ENCODE data around the gene AZGP1. TPM values are rescaled to one million over a fixed set of nuclear protein-coding genes. Genes with fewer than 3 reads are reported as not detected.

The AZGP1 gene
- total and polyA plus RNA-seq, 2 of the 13 experiments (the other 11 are each of a cell fraction or from before 2014, with no cell fraction given), result 93.8 to 229 TPM

- TF ChIP-seq, protein P1, sequence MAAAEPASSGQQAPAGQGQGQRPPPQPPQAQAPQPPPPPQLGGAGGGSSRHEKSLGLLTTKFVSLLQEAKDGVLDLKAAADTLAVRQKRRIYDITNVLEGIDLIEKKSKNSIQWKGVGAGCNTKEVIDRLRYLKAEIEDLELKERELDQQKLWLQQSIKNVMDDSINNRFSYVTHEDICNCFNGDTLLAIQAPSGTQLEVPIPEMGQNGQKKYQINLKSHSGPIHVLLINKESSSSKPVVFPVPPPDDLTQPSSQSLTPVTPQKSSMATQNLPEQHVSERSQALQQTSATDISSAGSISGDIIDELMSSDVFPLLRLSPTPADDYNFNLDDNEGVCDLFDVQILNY (CRISPR knock-in tag; conservative IDR thresholded peaks at IDR 0.05), result no peak
- TF ChIP-seq MXD1 (CRISPR knock-in tag; IDR thresholded peaks at IDR 0.05) (no peak), FOXC1 (CRISPR knock-in tag; IDR thresholded peaks at IDR 0.05; ENCODE audit: borderline replicate concordance) (no peak; the same call in 1 of the 2 replicates), PAX8 (CRISPR knock-in tag; IDR thresholded peaks at IDR 0.05; ENCODE audit: borderline replicate concordance) (no peak), ZNF136 (CRISPR knock-in tag; IDR thresholded peaks at IDR 0.05; ENCODE audit: low read depth) (no peak), ZNF629 (CRISPR knock-in tag; conservative IDR thresholded peaks at IDR 0.05) (no peak), ZFP62 (CRISPR knock-in tag; IDR thresholded peaks at IDR 0.05) (no peak), HNRNPL (IDR thresholded peaks at IDR 0.05; ENCODE audit: low read depth, low read length) (peak; percentile 88), CHD4 (IDR thresholded peaks at IDR 0.05; ENCODE audit: borderline replicate concordance, low read length) (no peak), MXI1 (IDR thresholded peaks at IDR 0.05; ENCODE audit: borderline replicate concordance, low read depth, low read length) (peak; percentile 56; the same call in 1 of the 3 replicates), STAG1 (CRISPR knock-in tag; IDR thresholded peaks at IDR 0.05) (0 out of 2 replicates have a peak, but pooled peaks have one; percentile 2), RBM22 (optimal IDR thresholded peaks at IDR 0.05; ENCODE audit: low read length) (no peak), HNF4A (CRISPR knock-in tag; IDR thresholded peaks at IDR 0.05) (peak; percentile 70), ZNF644 (CRISPR knock-in tag; IDR thresholded peaks at IDR 0.05; ENCODE audit: low read depth) (no peak), MTA3 (CRISPR knock-in tag; IDR thresholded peaks at IDR 0.05) (no peak), BORCS8-MEF2B (CRISPR knock-in tag; IDR thresholded peaks at IDR 0.05) (peak; percentile 59; the same call in 1 of the 2 replicates), ZNF589 (CRISPR knock-in tag; conservative IDR thresholded peaks at IDR 0.05) (no peak), ZNF20 (CRISPR knock-in tag; IDR thresholded peaks at IDR 0.05) (no peak), ZNF572 (CRISPR knock-in tag; IDR thresholded peaks at IDR 0.05) (no peak), NAIF1 (CRISPR knock-in tag; IDR thresholded peaks at IDR 0.05; ENCODE audit: borderline replicate concordance) (no peak), BRCA1 (CRISPR knock-in tag; IDR thresholded peaks at IDR 0.05) (no peak), ZNF225 (CRISPR knock-in tag; IDR thresholded peaks at IDR 0.05) (no peak), ZBTB46 (CRISPR knock-in tag; IDR thresholded peaks at IDR 0.05; ENCODE audit: borderline replicate concordance) (no peak)
- TF ChIP-seq, protein P2, sequence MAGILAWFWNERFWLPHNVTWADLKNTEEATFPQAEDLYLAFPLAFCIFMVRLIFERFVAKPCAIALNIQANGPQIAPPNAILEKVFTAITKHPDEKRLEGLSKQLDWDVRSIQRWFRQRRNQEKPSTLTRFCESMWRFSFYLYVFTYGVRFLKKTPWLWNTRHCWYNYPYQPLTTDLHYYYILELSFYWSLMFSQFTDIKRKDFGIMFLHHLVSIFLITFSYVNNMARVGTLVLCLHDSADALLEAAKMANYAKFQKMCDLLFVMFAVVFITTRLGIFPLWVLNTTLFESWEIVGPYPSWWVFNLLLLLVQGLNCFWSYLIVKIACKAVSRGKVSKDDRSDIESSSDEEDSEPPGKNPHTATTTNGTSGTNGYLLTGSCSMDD (CRISPR knock-in tag; IDR thresholded peaks at IDR 0.05), result no peak
- TF ChIP-seq, protein P3, sequence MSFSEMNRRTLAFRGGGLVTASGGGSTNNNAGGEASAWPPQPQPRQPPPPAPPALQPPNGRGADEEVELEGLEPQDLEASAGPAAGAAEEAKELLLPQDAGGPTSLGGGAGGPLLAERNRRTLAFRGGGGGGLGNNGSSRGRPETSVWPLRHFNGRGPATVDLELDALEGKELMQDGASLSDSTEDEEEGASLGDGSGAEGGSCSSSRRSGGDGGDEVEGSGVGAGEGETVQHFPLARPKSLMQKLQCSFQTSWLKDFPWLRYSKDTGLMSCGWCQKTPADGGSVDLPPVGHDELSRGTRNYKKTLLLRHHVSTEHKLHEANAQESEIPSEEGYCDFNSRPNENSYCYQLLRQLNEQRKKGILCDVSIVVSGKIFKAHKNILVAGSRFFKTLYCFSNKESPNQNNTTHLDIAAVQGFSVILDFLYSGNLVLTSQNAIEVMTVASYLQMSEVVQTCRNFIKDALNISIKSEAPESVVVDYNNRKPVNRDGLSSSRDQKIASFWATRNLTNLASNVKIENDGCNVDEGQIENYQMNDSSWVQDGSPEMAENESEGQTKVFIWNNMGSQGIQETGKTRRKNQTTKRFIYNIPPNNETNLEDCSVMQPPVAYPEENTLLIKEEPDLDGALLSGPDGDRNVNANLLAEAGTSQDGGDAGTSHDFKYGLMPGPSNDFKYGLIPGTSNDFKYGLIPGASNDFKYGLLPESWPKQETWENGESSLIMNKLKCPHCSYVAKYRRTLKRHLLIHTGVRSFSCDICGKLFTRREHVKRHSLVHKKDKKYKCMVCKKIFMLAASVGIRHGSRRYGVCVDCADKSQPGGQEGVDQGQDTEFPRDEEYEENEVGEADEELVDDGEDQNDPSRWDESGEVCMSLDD (CRISPR knock-in tag; IDR thresholded peaks at IDR 0.05; ENCODE audit: borderline replicate concordance), result no peak
Observed at GRCh38 chr7:99975782-99976521, at the start of gene AZGP1 (continued).

Data from HepG2 (cell line).